Gastroesophageal sphincter (tissue), 3 donors: ENCODE results near the gene GJA10.

Experiments used
- CTCF ChIP-seq, 4 experiments: fragments of 200-600 bp in 2 of 4; fragments of 450-650 bp in 2 of 4; sonication (generic) in 1 of 4; IDR thresholded peaks; one replicate each; pipeline ENCODE4 v1.5.1; 2017 to 2019; ENCODE audit warnings: antibody characterized with exemption in 4 of 4, mild to moderate bottlenecking in 2 of 4, moderate library complexity in 2 of 4
- EP300 ChIP-seq: sonication (generic); formaldehyde crosslinking; IDR thresholded peaks from one replicate; pipeline ENCODE4 v1.6.1; 2017; ENCODE audit warnings: antibody characterized with exemption, mild to moderate bottlenecking
- POLR2A ChIP-seq, 2 donors: fragments of 450-650 bp; IDR thresholded peaks; one replicate each; pipeline ENCODE4 v1.6.1; 2017; ENCODE audit warnings: antibody characterized with exemption in 2 of 2, mild to moderate bottlenecking in 2 of 2, moderate library complexity in 1 of 2

DNA sequence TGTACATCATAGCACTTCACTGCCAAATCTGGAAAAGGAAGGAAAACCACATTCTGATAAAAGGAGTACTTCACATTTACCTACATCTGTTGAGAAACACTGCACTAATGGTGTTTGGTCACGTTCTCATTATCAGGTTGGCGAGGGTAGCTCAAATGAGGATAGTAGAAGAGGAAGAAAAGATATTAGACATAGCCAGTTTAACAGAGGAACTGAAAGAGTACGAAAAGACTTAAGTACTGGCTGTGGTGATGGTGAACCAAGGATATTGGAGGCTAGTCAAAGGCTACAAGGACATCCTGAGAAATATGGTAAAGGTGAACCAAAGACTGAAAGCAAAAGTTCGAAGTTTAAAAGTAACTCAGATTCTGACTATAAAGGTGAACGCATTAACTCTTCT lies 32.0 kb upstream of the GJA10 start:
- TF ChIP-seq CTCF (IDR thresholded peaks at IDR 0.05), result no peak
- TF ChIP-seq POLR2A (IDR thresholded peaks at IDR 0.05), result no peak
- TF ChIP-seq EP300, result no peak
